ENCODE results near the gene ASPDH.

DNA sequence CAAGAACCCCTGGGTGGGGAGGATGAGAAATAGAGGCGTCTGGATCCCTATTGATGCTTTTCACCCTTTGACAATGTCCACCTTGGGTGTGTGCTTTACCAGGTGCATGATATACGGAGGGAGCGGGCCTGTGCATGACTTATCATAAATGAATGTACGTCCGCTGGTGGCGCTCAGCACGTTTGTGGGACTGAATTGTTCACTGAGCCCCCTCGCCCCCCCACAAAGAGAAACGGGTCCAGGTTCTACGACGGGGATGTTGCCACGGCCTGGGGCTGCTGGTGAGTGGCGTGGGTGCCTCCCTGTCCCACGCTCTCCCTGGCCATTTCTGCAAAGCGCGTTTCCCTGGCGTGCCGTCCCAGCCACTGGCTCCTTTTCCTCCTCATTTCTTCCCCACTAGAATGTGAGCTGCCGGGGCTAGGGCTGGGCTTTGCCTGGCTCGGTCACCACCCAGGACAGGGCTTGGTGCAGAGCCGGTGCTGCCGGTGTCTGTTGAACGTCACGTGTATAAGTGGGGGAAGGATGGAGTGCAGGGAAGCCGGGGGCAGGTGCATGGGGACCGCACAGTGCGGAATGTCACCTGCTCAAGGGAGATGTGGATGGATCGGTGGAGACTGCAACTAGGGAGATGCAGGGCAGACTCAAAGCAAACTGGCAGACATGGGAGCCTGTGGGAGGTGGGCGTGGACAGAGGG lies 33.0 kb upstream of the ASPDH start:
- TF ChIP-seq POLR2A (IDR thresholded peaks at IDR 0.05) (no peak), EP300 (IDR thresholded peaks at IDR 0.05) (no peak)
- TF ChIP-seq, protein P1, sequence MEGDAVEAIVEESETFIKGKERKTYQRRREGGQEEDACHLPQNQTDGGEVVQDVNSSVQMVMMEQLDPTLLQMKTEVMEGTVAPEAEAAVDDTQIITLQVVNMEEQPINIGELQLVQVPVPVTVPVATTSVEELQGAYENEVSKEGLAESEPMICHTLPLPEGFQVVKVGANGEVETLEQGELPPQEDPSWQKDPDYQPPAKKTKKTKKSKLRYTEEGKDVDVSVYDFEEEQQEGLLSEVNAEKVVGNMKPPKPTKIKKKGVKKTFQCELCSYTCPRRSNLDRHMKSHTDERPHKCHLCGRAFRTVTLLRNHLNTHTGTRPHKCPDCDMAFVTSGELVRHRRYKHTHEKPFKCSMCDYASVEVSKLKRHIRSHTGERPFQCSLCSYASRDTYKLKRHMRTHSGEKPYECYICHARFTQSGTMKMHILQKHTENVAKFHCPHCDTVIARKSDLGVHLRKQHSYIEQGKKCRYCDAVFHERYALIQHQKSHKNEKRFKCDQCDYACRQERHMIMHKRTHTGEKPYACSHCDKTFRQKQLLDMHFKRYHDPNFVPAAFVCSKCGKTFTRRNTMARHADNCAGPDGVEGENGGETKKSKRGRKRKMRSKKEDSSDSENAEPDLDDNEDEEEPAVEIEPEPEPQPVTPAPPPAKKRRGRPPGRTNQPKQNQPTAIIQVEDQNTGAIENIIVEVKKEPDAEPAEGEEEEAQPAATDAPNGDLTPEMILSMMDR (IDR thresholded peaks at IDR 0.05): no peak
